ENCODE measurements around the gene MYOD1.

DNA sequence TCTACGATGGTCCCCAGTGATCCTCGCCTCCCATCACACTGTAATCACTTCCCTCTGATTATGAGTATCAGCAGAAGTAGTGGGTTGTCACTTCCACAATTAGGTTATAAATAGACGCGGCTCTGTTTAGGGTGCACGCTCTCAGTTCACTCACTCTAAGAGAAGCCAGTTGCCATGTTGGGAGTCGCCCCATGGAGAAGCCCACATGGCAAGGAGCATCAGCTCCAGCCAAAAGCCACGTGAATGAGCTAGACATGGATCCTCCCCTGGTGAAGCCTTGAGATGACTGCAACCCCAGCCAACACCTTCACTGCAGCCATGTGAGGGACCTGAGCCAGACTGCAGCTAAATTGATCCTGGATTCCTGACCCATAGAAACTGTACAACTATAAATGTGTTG, 26.4 kb upstream of the MYOD1 start:
- TF ChIP-seq, protein P1, sequence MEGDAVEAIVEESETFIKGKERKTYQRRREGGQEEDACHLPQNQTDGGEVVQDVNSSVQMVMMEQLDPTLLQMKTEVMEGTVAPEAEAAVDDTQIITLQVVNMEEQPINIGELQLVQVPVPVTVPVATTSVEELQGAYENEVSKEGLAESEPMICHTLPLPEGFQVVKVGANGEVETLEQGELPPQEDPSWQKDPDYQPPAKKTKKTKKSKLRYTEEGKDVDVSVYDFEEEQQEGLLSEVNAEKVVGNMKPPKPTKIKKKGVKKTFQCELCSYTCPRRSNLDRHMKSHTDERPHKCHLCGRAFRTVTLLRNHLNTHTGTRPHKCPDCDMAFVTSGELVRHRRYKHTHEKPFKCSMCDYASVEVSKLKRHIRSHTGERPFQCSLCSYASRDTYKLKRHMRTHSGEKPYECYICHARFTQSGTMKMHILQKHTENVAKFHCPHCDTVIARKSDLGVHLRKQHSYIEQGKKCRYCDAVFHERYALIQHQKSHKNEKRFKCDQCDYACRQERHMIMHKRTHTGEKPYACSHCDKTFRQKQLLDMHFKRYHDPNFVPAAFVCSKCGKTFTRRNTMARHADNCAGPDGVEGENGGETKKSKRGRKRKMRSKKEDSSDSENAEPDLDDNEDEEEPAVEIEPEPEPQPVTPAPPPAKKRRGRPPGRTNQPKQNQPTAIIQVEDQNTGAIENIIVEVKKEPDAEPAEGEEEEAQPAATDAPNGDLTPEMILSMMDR (IDR thresholded peaks at IDR 0.05) = no peak
- TF ChIP-seq POLR2AphosphoS5 (IDR thresholded peaks at IDR 0.05) (no peak), POLR2A (IDR thresholded peaks at IDR 0.05) (no peak), EP300 (IDR thresholded peaks at IDR 0.05) (no peak)
